PC-3 (cell line): ENCODE measurements around the gene FAM72A. TPM values are rescaled to one million over a fixed set of nuclear protein-coding genes. Genes with fewer than 3 reads are reported as not detected.
"Not testable (repeated sequence)": the region's sequence is repeated elsewhere in the genome, so short reads cannot be mapped to it uniquely, and the experiment has no call there.

Experiments used
- ATAC-seq: fragments of 200-7000 bp; cut with Tn5 transposase; 2 replicates; pipeline ENCODE4 v1.9.1; 2020; ENCODE audit warnings: mild to moderate bottlenecking, moderate library complexity
- Bru-seq: library from RNA; stranded (reverse); fragments of 400-500 nt; gene quantifications from one replicate; lab custom pipeline; 2021; lab: Mats Ljungman, UMichigan
- BruChase-seq, 2 experiments: library from RNA; stranded (reverse); fragments of 400-500 nt; gene quantifications; one replicate each; lab custom pipeline; 2021; lab: Mats Ljungman, UMichigan
- BruUV-seq: library from RNA; stranded (reverse); fragments of 400-500 nt; replicated peaks from 2 replicates; lab custom pipeline; 2021; lab: Mats Ljungman, UMichigan
- CTCF ChIA-PET: fragments of 300-600 bp; sonication (Branson Sonifier 250); formaldehyde crosslinking; loops from one replicate; lab custom pipeline; 2022; ENCODE audit warnings: antibody characterized with exemption; lab: Charles Lee
- POLR2A ChIA-PET: fragments of 300-600 bp; sonication (Branson Sonifier 250); formaldehyde crosslinking; loops from one replicate; lab custom pipeline; 2022; ENCODE audit warnings: antibody characterized with exemption; ENCODE audit not compliant: unreplicated experiment; lab: Charles Lee
- DNase-seq: peaks from one replicate; pipeline ENCODE4 v3.0.0-alpha.2; 2015
- H2AFZ ChIP-seq: fragments of 300-600 bp; sonication (generic); 2 replicates; pipeline ENCODE4 v1.6.0; 2016; ENCODE audit warnings: antibody characterized with exemption, low read length
- H3F3A ChIP-seq: fragments of 300-600 bp; sonication (generic); one replicate; pipeline ENCODE4 v1.6.0; 2017; ENCODE audit warnings: antibody characterized with exemption, low read length, control low read depth, mild to moderate bottlenecking; ENCODE audit not compliant: unreplicated experiment
- H3K27ac ChIP-seq: fragments of 300-600 bp; sonication (generic); 2 replicates; pipeline ENCODE4 v1.5.1; 2016; ENCODE audit warnings: mild to moderate bottlenecking, low read length
- H3K27me3 ChIP-seq: fragments of 300-600 bp; sonication (generic); 2 replicates; pipeline ENCODE4 v1.6.1; 2016; ENCODE audit warnings: low read length, mixed read lengths
- H3K36me3 ChIP-seq: fragments of 300-600 bp; sonication (generic); 2 replicates; pipeline ENCODE4 v1.6.1; 2016; ENCODE audit warnings: low read depth, mixed run types, low read length, mixed read lengths
- H3K4me1 ChIP-seq: fragments of 300-600 bp; sonication (generic); 2 replicates; pipeline ENCODE4 v1.5.1; 2016; ENCODE audit warnings: low read length; ENCODE audit not compliant: insufficient read depth
- H3K4me2 ChIP-seq: fragments of 300-600 bp; sonication (generic); 2 replicates; pipeline ENCODE4 v1.6.0; 2016; ENCODE audit warnings: low read length
- H3K4me3 ChIP-seq: fragments of 300-600 bp; sonication (generic); 2 replicates; pipeline ENCODE4 v1.5.1; 2016; ENCODE audit warnings: mild to moderate bottlenecking, low read length, mixed read lengths
- H3K79me2 ChIP-seq: fragments of 300-600 bp; sonication (generic); 2 replicates; pipeline ENCODE4 v1.6.1; 2017; ENCODE audit warnings: low read length, mixed read lengths
- H3K9ac ChIP-seq: fragments of 300-600 bp; sonication (generic); 2 replicates; pipeline ENCODE4 v1.6.0; 2016; ENCODE audit warnings: mild to moderate bottlenecking, low read length
- H3K9me2 ChIP-seq: fragments of 300-600 bp; sonication (generic); replicated peaks from 2 replicates; pipeline ENCODE4 v1.6.1; 2016; ENCODE audit warnings: mixed run types, low read length, mixed read lengths
- H3K9me3 ChIP-seq: fragments of 300-600 bp; sonication (generic); 2 replicates; pipeline ENCODE4 v1.6.1; 2016; ENCODE audit warnings: low read length, mixed read lengths
- H4K20me1 ChIP-seq: fragments of 300-600 bp; sonication (generic); 2 replicates; pipeline ENCODE4 v1.6.1; 2016; ENCODE audit warnings: low read length, mixed read lengths
- intact Hi-C: fragments of 100-400 bp; cut with micrococcal nuclease; formaldehyde crosslinking; loops from 2 replicates; pipeline ENCODE4 v1.9.0; 2023
- long read RNA-seq: library from polyadenylated mRNA; unstranded; transcript quantifications from one replicate; pipeline ENCODE4 v2.0.0, GENCODE V29; 2021; ENCODE audit not compliant: unreplicated experiment
- total RNA-seq: library from RNA; depleted of rRNA; stranded (reverse); fragments of >200 nt; gene quantifications from 2 replicates; pipeline ENCODE4 v1.2.3, GENCODE V29; 2014; rRNA removed

The FAM72A gene
- total RNA-seq (18.6 and 20.2 TPM in 2 replicates), Bru-seq, nascent RNA (percentile 52 among the genes with signal in this experiment), BruChase-seq, experiment 1, labeled RNA remaining after a 6-hour chase (percentile 60 among the genes with signal in this experiment), BruChase-seq, experiment 2, labeled RNA remaining after a 2-hour chase (percentile 39 among the genes with signal in this experiment)
- long read RNA-seq, transcript FAM72A-202 (4 exons, 2,398 nt), result major isoform, 6 of 15 reads
- long read RNA-seq, partial matches to known transcripts, result 1 of 15 reads
- long read RNA-seq, other reads (novel, unspliced or antisense), result 7 of 15 reads

- H3K27me3 ChIP-seq, intact Hi-C loops, H3K9me2 ChIP-seq, H3K79me2 ChIP-seq, POLR2A ChIA-PET, H3K4me1 ChIP-seq, H3K36me3 ChIP-seq, H3K27ac ChIP-seq, H3K9me3 ChIP-seq, BruUV-seq, CTCF ChIA-PET, H3F3A ChIP-seq, H4K20me1 ChIP-seq: not testable (repeated sequence)
- Histone ChIP-seq H2AFZ (0 out of 2 replicates have a peak within 1 kb of the TSS, but pooled peaks have one; percentile 54), H3K9ac (0 out of 2 replicates have a peak within 1 kb of the TSS, but pooled peaks have one; percentile 27), H3K4me3 (peak within 1 kb of the TSS; percentile 64), H3K4me2 (peak within 1 kb of the TSS; percentile 63)
- peak; percentile 100 for DNase-seq
- peak; percentile 80 for ATAC-seq
Observed at GRCh38 chr1:206202789-206203363, at the start of gene FAM72A. FAM72A (minus strand) TSS chr1:206202839; CDS start chr1:206202025, 814 bp downstream.

GRCh38 chr1:206250953-206251681 is 48.5 kb upstream of the FAM72A start:
- BruUV-seq, POLR2A ChIA-PET, H2AFZ ChIP-seq, intact Hi-C loops, ATAC-seq, H3K9me3 ChIP-seq, H3K4me2 ChIP-seq, H3K27me3 ChIP-seq, H3K9ac ChIP-seq, H3K4me3 ChIP-seq, H3K36me3 ChIP-seq, H3K79me2 ChIP-seq, H4K20me1 ChIP-seq, H3K4me1 ChIP-seq, H3F3A ChIP-seq, H3K9me2 ChIP-seq, DNase-seq, H3K27ac ChIP-seq: not testable (repeated sequence)
- CTCF ChIA-PET, result interaction anchor here (0.6 kb wide), 1 partner anchor 178 kb away, joined by 6 read pairs; no protein-coding TSS in a partner anchor

GRCh38 chr1:206246129-206246886 is 43.7 kb upstream of the FAM72A start:
- H3K4me2 ChIP-seq, POLR2A ChIA-PET: not testable (repeated sequence)

GRCh38 chr1:206245479-206245878 is 42.8 kb upstream of the FAM72A start:
- H3K27me3 ChIP-seq, H3K4me3 ChIP-seq, CTCF ChIA-PET, H3K9me2 ChIP-seq, H2AFZ ChIP-seq, H4K20me1 ChIP-seq, intact Hi-C loops, H3K36me3 ChIP-seq, POLR2A ChIA-PET, H3K79me2 ChIP-seq, H3K9ac ChIP-seq, DNase-seq, H3K4me1 ChIP-seq, H3K9me3 ChIP-seq, BruUV-seq, H3F3A ChIP-seq, H3K4me2 ChIP-seq, H3K27ac ChIP-seq, ATAC-seq: not testable (repeated sequence)

More at GRCh38 chr1:206246129-206246886, 43.7 kb upstream of the FAM72A start:
- intact Hi-C loops, H3K4me1 ChIP-seq, H3K27me3 ChIP-seq, DNase-seq, BruUV-seq, H3K79me2 ChIP-seq, H4K20me1 ChIP-seq, H3K9me2 ChIP-seq, H3K9ac ChIP-seq, H3K9me3 ChIP-seq, CTCF ChIA-PET, H3K4me3 ChIP-seq, H3K27ac ChIP-seq, ATAC-seq, H2AFZ ChIP-seq, H3K36me3 ChIP-seq, H3F3A ChIP-seq: not testable (repeated sequence)

GRCh38 chr1:206243335-206243734 is 40.7 kb upstream of the FAM72A start:
- H3K27ac ChIP-seq, H3K9me2 ChIP-seq, H3K4me1 ChIP-seq, H4K20me1 ChIP-seq, H2AFZ ChIP-seq, CTCF ChIA-PET, H3K9me3 ChIP-seq, H3K4me3 ChIP-seq, H3F3A ChIP-seq, H3K27me3 ChIP-seq, H3K9ac ChIP-seq, BruUV-seq, H3K36me3 ChIP-seq, intact Hi-C loops, DNase-seq, H3K4me2 ChIP-seq, POLR2A ChIA-PET, H3K79me2 ChIP-seq: not testable (repeated sequence)
- ATAC-seq, result peak; percentile 35

- intact Hi-C loops, H3K27me3 ChIP-seq, H2AFZ ChIP-seq, H3K27ac ChIP-seq, H3K9me2 ChIP-seq, DNase-seq, POLR2A ChIA-PET, H3K36me3 ChIP-seq, H3K4me2 ChIP-seq, H3K79me2 ChIP-seq, H3K4me3 ChIP-seq, BruUV-seq, H4K20me1 ChIP-seq, CTCF ChIA-PET, H3K9me3 ChIP-seq, H3K9ac ChIP-seq, ATAC-seq, H3K4me1 ChIP-seq, H3F3A ChIP-seq: not testable (repeated sequence)
Observed at GRCh38 chr1:206240288-206240687, 37.6 kb upstream of the FAM72A start.
